SKM-1 treated with dmso at 0.1 percent for 144 hours (cell line): ENCODE data around the gene SMC3.

Source experiments
- DNase-seq: peaks from one replicate; lab custom pipeline; 2025; ENCODE audit not compliant: unreplicated experiment; lab: John Stamatoyannopoulos, UW

Gene SMC3

GRCh38 chr10:110644598-110645462 is 77.3 kb downstream of the SMC3 start:
- DNase-seq: no peak

GRCh38 chr10:110646417-110647135 is 79.1 kb downstream of the SMC3 start:
- DNase-seq: no peak

GRCh38 chr10:110647136-110647430 is 79.6 kb downstream of the SMC3 start:
- no peak for DNase-seq

- no peak for DNase-seq
Measured at GRCh38 chr10:110648692-110649346, 81.3 kb downstream of the SMC3 start.

DNA sequence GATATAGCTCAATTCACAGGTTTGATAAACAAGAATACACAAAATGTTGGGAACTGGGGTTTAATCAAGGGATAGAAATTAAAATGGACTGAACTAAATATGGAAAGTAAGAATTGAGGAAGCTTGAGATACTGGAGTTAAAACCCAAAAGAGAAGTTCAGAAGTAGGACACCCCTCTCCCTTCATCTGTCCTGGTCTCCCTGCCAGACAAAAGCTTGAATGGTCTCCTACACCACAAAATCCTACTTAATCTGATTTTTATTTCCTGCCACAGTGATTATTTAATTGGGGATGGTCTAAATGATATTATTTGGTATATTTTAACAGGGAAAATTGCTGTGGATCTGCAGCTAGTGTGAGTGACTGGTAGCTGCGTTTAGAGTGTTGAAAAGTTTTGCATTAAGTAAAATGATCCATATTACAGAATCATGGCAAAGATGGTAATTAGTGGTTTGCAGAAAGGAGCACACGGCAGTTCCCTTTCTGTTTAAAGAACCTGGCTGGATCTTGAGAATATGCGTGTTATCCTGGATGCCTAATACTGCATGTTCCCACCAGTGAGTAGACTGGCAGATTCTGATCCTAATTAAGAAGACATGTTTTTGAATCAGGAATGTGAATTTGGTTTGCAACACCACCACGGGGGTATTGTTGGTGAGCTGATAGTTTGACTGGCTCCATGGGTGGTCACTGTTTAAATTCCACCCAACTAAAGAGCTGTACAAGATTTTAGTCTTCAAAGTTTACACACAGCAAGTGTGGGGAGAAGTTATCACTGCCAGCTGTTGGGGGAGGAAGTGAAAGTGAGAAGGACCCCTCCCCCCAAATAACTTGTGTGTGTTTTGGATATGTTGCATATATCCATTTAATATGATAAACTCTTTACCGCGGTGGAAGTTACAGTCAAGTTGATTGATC is 82.1 kb downstream of the SMC3 start:
- no peak for DNase-seq

DNA sequence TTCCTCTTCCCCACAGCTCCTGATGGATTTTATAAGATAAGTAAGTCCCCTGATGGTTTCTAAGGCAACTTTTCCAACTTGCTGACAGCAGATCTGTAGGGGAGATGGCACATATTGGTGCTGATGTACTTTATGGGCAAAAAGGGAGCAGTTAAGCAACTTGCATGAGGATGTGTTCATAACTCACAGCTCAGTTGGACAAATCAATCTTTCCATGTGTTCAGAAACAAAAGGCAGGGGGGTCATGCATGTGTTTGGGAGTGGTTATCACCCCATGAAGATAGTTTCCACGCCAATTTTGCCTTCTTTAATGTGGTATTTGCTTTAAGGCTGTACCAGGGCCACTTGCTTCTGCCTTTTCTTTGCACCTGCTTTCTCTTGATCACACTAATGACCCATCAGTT is 82.8 kb downstream of the SMC3 start:
- DNase-seq: no peak

DNA sequence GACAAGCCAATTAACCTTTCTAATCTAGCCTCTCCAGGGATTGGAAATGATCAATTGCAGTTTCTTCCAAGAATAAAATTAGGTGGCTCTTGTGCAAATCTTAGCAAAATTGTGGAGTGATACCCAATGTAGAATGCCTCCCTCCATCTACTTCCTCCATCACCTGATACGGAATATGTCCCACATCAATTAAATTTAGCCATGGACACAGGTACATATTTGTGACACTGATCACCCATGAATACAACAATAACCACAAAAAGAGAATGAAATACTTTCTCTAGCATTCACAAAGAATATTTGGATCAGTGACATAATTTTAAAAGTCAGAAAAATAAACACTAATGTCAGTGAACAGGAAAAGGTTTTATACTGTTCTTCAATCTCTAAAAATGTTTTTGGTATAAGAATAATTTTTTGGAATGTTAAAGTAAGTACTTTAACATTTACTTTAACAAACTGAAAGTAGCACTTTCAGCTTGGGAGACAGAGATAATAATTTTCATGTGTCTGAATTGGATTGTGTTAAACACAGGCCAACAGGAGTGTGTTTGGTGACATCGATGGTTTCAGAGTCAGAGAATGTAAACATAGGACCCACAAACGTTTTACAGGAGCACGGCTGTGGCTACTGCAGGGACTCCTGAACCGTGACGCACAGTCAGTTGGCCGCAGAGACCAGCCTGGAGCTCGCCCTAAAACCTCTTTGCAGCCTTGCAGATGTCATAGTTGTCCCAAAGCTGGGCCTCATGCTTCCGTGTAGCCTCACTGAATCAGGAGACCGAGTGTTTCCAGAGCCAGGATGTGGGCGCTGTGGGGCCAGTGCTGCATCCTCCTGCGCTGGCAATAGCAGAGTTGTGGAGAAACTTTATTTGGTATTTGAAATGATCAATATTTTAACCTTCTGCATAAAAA is 83.8 kb downstream of the SMC3 start:
- no peak for DNase-seq

DNA sequence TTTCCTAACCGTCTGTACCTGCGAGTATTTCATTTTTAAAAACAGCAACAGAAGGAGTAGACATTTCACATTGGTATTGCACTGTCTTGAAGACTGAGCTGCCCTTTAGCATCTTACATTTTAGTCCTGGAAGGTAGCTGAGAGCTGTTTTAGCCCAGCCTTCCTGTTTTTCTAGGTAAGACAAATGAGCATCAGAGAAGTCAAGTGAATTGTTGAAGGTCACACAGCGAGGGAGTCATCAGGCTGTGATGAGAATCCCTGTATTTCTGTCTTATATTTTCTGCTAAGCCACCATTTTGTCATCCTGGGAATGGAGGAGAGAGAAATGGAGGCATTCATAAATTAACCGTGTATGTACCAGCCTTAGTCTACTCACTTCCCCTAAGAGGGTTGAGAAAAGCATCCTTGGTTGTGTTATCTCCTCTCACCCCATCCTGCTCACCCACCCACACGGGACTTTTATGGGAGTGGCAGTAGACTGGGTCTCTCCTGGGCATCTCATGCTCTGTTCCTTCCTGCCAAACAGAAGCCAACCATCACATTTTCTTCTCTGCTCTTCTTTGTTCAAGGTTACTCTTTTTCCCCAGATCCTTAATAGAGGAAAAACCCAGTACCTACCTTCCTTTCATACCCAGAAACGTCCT is 85.1 kb downstream of the SMC3 start:
- no peak for DNase-seq
